Effector memory CD4-positive, alpha-beta T cell (primary cell): Measurements from ENCODE around the gene RIMKLB.
A peak's percentile ranks its signal among the peaks of the same experiment; 100 is the strongest.

Experiments
- DNase-seq, 3 donors: peaks; one replicate each; pipeline ENCODE4 v3.0.0-alpha.2; 2020
- H3K27ac ChIP-seq: 2 replicates; pipeline ENCODE4 v1.7.0; 2013; ENCODE audit warnings: mild to moderate bottlenecking, low read length, moderate library complexity; ENCODE audit not compliant: insufficient read depth, poor library complexity, severe bottlenecking
- H3K27me3 ChIP-seq: replicated peaks from 2 replicates; pipeline ENCODE4 v1.7.0; 2013; ENCODE audit warnings: mild to moderate bottlenecking, low read length; ENCODE audit not compliant: insufficient read depth, control insufficient read depth, poor library complexity, severe bottlenecking
- H3K36me3 ChIP-seq: 2 replicates; pipeline ENCODE4 v1.7.0; 2013; ENCODE audit warnings: mild to moderate bottlenecking, low read length, moderate library complexity; ENCODE audit not compliant: control insufficient read depth, insufficient read depth
- H3K4me1 ChIP-seq: 2 replicates; pipeline ENCODE4 v1.7.0; 2013; ENCODE audit warnings: low read length, mild to moderate bottlenecking; ENCODE audit not compliant: control insufficient read depth, insufficient read depth, poor library complexity, severe bottlenecking
- H3K4me3 ChIP-seq: 2 replicates; pipeline ENCODE4 v1.7.0; 2013; ENCODE audit warnings: low read length, low read depth, mild to moderate bottlenecking; ENCODE audit not compliant: insufficient read depth, poor library complexity, severe bottlenecking
- H3K9me3 ChIP-seq: 2 replicates; pipeline ENCODE4 v1.7.0; 2013; ENCODE audit warnings: mild to moderate bottlenecking, low read length, moderate library complexity; ENCODE audit not compliant: control insufficient read depth

Gene RIMKLB

GRCh38 chr12:8687846-8688601 lies 9.8 kb upstream of the RIMKLB start:
- Histone ChIP-seq H3K4me1 (peaks cover 5% of the 10 kb centered on the region), H3K4me3 (no peak overlapping the region), H3K36me3 (no peaks in the 10 kb centered on the region), H3K27me3 (no peaks in the 10 kb centered on the region), H3K27ac (no peak overlapping the region), H3K9me3 (no peaks in the 10 kb centered on the region)
- no peak for DNase-seq

- H3K36me3 ChIP-seq: no peaks in the 10 kb centered on the region
These were observed 8.1 kb upstream of the RIMKLB start for GRCh38 chr12:8689681-8690080.

GRCh38 chr12:8692573-8692972 lies 5.2 kb upstream of the RIMKLB start:
- Histone ChIP-seq H3K27me3 (no peaks in the 10 kb centered on the region), H3K9me3 (no peaks in the 10 kb centered on the region), H3K36me3 (no peaks in the 10 kb centered on the region), H3K4me3 (no peak overlapping the region), H3K4me1 (peaks cover 10% of the 10 kb centered on the region), H3K27ac (no peak overlapping the region)
- no peak for DNase-seq

More at GRCh38 chr12:8689681-8690080, 8.1 kb upstream of the RIMKLB start:
- no peak for DNase-seq
- no peak overlapping the region for H3K27ac ChIP-seq
- H3K4me3 ChIP-seq: no peak overlapping the region
- no peaks in the 10 kb centered on the region for H3K27me3 ChIP-seq
- no peaks in the 10 kb centered on the region for H3K9me3 ChIP-seq
- peaks cover 5% of the 10 kb centered on the region for H3K4me1 ChIP-seq

GRCh38 chr12:8695116-8695515 lies 2.7 kb upstream of the RIMKLB start:
- no peak for DNase-seq
- Histone ChIP-seq H3K27ac (no peak overlapping the region), H3K27me3 (no peaks in the 10 kb centered on the region), H3K4me1 (peaks cover 5% of the 10 kb centered on the region), H3K4me3 (no peak overlapping the region), H3K9me3 (no peaks in the 10 kb centered on the region), H3K36me3 (no peaks in the 10 kb centered on the region)

- no peaks in the 10 kb centered on the region for H3K27me3 ChIP-seq
- H3K4me3 ChIP-seq: peak overlapping the region; percentile 85
- H3K36me3 ChIP-seq: no peaks in the 10 kb centered on the region
- no peaks in the 10 kb centered on the region for H3K9me3 ChIP-seq
- H3K27ac ChIP-seq: peak overlapping the region; percentile 69
- H3K4me1 ChIP-seq: peaks cover 5% of the 10 kb centered on the region
- DNase-seq: no peak
These were observed 1.2 kb upstream of the RIMKLB start for GRCh38 chr12:8696442-8697090.

GRCh38 chr12:8697120-8697475 lies 693 bp upstream of the RIMKLB start:
- H3K36me3 ChIP-seq: no peaks in the 10 kb centered on the region
- no peaks in the 10 kb centered on the region for H3K27me3 ChIP-seq
- peak in 1 of 3 donors; percentile 2 for DNase-seq
- no peaks in the 10 kb centered on the region for H3K9me3 ChIP-seq
- H3K27ac ChIP-seq: peak overlapping the region; percentile 69
- H3K4me1 ChIP-seq: peaks cover 5% of the 10 kb centered on the region
- peak overlapping the region; percentile 85 for H3K4me3 ChIP-seq

- Histone ChIP-seq H3K4me3 (peak overlapping the region; percentile 98), H3K4me1 (peaks cover 5% of the 10 kb centered on the region), H3K36me3 (no peaks in the 10 kb centered on the region), H3K9me3 (no peaks in the 10 kb centered on the region), H3K27me3 (no peaks in the 10 kb centered on the region), H3K27ac (peak overlapping the region; percentile 66)
- DNase-seq: peak in 2 of 3 donors; percentile 8 to 30
These were observed 501 bp downstream of the RIMKLB start for GRCh38 chr12:8698132-8698851.

- H3K9me3 ChIP-seq: no peaks in the 10 kb centered on the region
- no peak for DNase-seq
- H3K27me3 ChIP-seq: no peaks in the 10 kb centered on the region
- no peak overlapping the region for H3K27ac ChIP-seq
- no peaks in the 10 kb centered on the region for H3K36me3 ChIP-seq
- peak overlapping the region; percentile 98 for H3K4me3 ChIP-seq
- H3K4me1 ChIP-seq: peaks cover 5% of the 10 kb centered on the region
These were observed 1.1 kb downstream of the RIMKLB start for GRCh38 chr12:8698879-8699278.

GRCh38 chr12:8699714-8700113 lies 1.9 kb downstream of the RIMKLB start:
- H3K27ac ChIP-seq: no peak overlapping the region
- no peaks in the 10 kb centered on the region for H3K36me3 ChIP-seq
- H3K4me3 ChIP-seq: no peak overlapping the region
- DNase-seq: no peak
- H3K9me3 ChIP-seq: no peaks in the 10 kb centered on the region
- H3K4me1 ChIP-seq: peaks cover 5% of the 10 kb centered on the region
- H3K27me3 ChIP-seq: no peaks in the 10 kb centered on the region
